8988T (cell line): ENCODE data around the gene ZSCAN9.

Experiments used
- DNase-seq: peaks from one replicate; pipeline ENCODE4 v3.0.0; 2011

The ZSCAN9 gene

DNA sequence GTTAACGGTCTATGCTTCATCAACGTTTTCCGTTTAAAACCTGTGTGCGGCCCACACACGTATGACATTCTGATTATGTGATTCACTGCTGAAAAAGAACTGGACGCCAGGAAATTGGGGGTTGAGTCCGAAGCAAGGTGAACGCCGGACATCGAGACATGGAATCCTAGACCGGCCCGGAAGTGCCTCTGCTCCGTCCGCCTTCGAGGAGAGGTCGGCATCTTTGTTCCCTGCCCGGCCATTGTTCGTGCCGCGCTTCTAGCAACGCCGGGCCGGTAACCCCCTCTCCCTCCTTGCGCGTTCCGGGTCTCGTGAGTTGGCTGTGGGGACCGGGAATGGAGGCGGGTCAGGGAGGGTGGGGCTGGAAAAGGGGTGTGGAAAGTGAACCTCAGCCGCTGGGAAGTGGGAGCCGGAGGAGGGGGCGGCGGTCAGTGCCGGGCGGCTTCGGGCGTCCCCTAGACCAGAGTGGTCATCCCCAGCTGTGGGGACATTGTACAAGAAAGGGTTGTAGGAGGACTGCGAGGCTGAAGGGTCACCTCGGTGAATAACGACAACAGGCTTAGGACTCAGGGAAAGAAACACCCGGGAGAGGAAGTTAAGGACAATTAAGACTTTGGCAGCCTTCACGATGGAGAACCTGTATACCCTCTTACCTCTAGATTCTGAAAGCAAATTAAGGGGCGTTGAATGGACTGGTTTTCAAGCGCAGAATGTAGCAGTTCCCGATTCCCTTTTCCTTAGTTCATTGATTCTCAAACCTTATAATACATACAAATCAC lies at the start of gene ZSCAN9:
Gene ZSCAN9 (plus strand): TSS at position 220 of the 779 bp plus-strand sequence. CDS start 1,810 bp downstream, outside the sequence.
- DNase-seq = peak; percentile 31

DNA sequence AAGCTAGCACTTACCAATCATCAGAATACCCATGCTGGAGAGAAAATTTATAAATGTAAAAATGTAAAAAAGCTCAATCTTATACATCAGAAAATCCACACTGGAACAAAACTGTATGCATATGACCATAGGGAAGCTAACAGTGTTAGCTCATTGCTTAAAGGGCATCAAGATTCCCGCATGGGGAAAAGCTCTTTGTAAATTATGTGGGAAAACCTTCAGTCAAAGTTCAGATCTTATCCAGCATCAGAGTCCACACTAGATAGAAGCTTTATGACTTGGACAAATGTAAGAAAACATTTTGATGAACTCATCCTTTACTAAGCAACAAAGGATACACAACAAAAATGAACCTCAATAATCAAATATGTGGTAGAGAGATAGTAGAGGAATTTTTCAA lies 48.7 kb upstream of the ZSCAN9 start:
- no peak for DNase-seq

DNA sequence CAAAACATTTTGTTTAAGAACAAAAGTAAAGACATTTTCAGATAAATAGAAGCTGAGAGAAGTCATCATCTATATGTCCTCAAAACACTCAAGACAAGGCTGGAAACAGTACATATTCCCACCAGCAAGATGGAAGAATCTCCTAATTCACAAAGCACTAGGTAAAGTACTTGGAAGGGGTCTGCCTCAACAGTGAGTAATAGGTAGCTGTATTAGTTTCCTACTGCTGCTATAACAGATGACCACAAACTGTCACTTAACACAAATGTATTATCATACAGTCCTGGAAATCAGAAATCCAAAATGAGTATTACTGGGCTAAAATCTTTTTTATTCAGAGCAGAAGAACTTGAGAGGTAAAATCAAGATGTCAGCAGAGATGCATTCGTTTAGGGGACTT lies 42.8 kb upstream of the ZSCAN9 start:
- DNase-seq = no peak

DNA sequence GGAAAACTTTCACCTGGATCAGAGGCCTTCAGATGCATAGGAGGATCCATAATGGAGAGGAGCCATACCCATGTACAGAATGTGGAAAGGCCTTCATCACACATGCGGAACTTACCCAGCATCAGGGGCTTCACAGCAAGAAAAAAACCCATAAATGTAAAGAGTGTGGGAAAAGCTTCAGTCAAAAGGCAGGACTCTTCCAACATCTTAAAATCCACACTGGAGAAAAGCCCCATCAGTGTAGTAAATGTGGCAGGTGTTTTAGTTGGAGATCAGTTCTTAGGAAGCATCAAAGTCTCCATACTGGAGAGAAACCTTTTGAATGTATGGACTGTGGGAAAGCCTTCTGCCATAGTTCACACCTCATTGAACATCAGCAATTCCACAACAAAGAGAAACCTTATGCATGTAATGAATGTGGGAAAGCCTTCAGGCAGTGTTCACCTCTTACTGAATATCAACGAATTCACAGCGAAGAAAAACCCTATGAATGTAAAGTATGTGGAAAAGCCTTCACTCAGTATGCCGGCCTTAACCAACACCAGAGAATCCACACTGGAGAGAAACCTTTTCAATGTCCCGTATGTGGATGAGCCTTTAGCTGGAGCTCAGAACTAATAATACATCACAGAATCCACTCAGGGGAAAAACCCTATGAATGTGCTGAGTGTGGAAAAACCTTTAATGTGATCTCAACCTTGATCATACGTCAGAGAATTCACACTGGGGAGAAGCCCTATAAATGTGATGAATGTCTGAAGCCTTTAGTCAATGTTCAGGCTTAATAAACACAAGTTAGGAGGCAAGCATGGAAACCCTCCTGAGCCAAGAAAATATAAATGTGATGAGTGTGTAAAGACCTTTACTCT lies 36.7 kb upstream of the ZSCAN9 start:
- no peak for DNase-seq

DNA sequence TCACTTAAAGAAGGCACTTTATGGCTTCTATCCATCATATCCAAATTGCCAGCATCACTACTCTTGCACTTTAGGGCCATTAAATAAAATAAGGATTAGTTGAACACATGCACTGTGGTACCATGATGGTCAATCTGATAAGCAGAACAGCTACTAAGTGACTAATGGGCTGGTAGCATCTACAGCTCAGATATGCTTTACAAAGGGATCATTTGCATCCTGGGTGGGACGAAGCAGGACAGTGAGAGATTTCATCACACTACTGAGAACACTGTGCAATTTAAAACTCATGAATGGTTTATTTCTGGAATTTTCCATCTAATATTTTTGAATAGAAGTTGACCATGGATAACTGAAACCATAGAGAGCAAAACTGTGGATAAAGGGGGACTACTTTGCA lies 25.1 kb upstream of the ZSCAN9 start:
- DNase-seq = no peak

DNA sequence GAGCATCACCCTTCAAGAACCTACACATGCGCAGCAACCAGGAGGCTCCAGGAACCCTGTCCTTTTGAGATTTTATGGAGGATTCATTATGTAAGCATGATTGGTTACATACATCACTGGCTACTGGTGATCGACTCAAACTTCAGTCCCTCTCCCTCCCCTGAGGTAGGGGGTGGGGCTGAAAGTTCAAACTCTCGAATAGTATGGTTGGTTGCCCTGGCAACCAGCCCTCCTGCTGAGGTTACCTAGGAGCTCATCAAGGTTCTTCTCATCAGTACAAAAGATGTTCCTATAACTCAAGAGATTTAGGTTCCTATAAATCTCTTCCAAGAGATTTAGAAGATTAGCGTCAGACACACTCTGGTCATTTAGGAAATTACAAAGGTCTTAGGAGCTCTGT lies 21.9 kb upstream of the ZSCAN9 start:
- DNase-seq = no peak

DNA sequence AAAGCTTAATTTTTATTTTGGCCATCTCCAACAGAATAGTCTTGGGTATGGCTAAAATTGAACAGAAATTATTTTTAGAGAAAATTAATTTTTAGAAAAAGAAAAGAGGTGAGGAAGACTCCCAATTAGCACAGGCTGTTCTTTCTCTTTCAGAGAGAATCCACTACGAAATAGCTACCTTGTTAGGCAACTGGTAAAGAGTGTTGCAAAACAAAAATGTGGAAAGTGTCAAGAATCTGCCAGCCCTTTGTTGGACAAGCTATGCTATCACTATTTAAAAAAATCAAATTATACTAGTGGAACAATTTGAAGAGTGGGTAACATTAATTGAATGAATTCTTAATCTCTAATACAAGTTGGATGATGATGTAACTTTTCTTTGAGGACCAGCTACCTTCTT lies 19.2 kb upstream of the ZSCAN9 start:
- no peak for DNase-seq

DNA sequence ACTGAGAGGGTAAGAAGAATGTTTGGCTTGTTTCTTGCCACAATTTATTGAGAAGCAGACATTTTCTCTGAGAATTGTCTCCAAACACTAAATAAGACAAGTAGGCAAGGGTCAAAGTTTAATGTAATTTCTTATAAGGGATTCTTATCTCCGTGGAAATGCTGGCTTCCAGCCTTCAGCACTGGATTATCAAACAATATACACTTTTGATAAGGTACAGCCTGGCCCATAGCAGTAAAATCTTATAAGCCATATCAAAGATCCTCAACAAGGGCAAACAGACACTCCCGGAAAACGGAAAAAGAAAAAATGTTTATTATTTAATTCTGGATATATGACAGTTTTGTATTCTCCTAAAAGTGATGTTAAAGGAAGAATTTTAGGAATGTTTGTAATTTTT lies 18.5 kb upstream of the ZSCAN9 start:
- DNase-seq = no peak

DNA sequence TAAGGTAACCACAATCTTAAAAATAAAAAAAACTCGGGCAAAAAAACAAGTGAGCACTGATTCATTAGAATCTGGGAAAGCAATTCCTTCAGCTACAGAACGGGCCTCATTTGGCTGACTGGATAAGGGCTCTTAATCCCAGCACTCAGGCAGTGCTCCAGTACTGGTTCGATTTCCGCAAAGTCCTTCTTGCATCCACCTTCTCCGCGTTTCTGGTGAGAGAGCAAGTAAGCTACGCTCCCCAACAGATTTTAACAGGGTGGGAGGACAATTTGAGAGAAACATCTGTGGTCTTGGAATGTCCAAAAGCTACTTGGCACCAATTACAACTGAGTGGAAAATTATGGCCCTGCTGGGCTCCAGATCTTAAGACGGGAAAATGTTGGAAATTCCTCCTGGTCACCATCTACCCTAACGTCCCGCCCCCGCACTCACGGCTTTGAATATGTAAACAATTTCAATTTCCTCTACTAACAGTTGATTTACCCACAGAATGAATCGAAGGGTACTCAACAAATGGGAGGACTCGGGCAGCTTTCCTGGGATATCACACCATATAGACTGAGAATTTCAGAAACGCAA lies 18.1 kb upstream of the ZSCAN9 start:
- no peak for DNase-seq

DNA sequence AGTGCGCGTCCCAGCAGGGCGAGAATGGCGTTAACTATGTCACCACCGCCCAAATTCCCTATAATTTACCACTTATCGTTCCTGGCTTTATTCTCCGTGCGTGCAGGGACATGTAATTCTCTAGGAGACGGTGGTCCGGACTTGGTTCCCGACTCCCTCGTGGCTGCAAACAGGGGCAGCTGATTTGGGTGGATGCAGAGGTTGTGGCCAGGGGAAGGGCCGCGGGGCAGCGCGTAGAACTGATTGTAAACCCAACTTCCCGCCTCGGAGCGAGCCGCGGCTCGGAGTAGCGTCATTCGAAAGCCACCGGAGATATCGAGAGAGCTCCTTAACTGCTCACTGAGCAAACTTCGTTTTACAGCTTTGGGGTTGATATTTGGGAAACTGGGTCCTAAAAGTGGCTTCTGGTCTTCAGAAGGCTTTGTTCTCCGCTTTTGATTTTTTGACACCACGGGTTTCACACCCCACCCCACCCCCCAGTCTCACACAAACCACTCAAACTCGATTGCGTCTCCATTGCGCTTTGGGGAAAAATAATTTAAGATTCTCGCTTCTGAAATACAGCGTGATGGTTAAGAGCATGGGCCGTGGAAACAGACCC lies 17.5 kb upstream of the ZSCAN9 start:
- no peak for DNase-seq

DNA sequence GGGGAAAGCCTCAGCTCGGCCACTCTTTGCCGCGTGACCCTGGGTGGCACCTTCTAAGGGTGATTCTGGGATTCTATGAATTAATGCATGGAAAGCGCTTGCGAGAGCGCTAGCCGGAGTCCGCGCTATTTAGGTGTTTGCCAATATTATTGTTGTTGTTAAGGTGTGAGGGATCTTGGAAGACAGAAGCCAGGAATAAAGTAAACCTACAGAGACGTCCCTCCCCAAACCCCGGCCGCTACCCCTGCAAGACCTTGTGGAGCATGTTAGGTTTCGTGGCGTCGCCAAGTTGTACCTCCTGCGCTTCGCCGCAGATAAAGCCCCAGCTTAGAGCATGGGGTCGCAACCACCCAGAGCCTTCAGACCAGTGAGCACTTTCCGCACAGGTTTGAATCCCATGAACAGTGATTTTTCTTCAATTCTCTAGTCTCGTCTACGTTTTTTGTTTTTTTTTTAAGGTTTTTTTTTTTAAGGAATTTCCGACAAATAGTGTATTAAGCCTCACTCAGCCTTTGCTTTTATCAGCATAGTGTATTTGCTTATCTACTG lies 16.9 kb upstream of the ZSCAN9 start:
- no peak for DNase-seq

DNA sequence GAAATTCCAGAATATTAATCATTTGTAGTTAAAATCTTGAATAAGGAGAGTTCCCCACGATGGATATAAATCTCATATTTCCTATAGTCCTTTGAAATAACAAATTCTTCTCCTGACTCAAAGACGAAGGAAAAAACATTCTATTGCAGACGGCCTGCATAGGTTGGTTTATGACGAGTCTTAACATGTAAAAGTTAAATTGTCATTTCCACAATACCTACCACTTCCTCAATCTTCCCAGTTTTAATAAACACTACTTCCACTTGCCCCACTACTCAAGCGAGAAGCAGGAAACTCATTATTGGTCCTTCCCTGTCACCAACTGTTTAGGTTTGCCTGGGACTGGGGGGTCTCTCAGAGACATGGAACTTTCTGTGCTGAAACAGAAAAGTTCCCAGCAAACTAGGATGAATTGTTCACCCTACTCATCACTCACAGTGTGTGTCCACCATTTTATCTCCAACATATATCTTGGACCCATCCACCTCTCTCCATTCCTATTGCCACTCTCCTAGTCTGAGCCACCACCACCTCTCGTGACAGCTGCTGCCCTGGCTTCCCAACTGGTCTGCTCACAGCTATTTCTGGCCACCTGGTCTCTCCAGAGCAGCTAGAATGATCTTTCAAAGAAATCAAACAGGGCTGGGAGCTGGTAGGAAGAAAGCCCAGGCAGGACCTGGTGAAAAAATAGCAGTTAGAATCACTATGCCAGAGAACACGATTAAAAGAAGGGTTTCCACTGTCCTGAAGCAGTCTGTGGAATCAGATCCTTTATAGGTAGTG lies 15.1 kb upstream of the ZSCAN9 start:
- no peak for DNase-seq

DNA sequence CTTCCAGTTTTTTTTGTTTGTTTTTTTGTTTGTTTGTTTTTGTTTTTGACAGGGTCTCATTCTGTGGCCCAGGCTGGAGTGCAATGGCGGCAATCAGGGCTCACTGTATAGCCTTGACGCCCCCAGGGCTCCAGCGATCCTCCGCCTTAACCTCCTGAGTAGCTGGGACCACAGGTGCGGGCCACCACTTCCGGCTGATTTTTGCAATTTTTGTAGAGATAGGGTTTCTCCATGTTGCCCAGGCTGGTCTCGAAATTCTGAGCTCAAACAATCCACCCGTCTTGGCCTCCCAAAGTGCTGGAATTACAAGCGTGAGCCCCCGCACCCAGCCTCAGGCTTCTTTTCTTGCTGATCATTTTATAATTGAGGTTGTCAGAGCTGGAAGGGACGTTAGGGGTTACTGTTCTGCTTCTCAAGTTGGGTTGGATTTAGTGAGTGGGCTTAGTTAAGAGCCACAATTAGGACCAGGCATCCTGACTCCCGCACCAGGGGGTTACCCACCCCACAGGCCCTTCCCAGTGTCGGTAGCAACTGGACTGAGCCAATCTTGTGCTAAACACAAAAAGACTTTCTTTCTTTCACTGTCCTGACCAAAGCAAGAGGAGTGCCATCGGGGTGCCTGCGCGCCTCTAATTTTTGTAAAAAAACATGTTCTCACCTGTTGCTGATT lies 13.1 kb upstream of the ZSCAN9 start:
- DNase-seq = no peak

DNA sequence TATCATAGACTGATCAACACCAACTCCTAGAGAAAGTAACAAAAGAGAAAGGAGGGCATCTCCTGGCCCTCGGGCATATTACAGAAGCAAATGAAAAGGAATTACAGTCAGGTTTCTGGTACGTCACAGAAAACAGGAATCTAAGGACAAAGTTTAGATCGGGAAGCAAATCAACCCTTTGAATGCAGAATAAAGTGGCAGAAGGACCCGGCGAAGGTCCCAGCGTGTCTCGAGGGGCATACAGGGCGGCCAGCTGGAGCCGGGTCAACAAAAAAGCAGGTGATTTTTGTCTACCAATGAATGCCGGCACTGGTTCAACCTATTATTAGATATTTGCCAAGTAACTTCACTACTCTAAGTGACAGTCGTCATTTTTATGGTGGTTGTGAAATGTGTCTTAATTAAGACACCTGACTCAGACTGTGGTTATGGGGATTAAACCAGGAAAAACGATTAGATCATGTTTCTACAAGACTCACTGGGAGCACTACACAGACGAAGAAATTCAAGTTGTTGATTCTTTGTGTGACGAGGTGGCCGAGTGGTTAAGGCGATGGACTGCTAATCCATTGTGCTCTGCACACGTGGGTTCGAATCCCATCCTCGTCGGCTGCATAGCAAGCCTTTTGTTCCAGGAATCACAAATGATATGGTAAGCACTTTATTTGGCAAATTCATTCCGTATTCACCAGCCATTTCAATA lies 12.4 kb upstream of the ZSCAN9 start:
- DNase-seq = peak; percentile 41

DNA sequence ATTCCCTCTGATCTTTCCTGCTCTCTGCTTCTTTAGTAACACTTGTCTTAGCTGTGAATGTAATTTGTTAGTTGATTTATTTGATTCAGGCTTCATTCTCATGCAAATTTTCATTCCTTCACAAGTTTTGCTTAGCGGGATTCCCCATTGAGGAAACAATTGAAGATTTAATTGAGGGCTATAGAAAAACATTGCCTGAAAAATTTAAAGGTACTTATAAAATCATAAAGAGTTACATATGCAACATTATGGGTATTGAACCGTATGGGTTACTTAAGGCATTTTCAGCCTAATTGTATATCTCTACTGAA lies 11.9 kb upstream of the ZSCAN9 start:
- no peak for DNase-seq

DNA sequence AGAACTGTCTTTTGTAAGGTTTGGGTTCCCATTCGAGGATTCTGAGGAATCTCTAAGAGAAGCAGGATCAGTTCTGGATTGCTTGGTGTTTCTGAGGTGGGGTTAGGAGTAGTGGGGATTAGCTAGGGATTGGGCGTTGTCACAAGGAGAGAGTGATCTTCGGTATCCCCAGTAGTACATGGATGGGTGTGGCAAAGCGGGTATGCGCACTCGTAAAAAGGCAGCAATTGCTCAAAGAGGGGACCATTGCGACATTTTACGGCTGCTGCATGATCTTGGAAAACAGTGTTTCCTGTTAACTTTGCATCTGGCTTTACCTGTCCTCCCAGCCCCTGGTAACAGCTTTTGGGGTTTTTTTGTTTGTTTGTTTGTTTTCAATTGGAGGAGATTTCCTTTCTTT lies 9.7 kb upstream of the ZSCAN9 start:
- no peak for DNase-seq

DNA sequence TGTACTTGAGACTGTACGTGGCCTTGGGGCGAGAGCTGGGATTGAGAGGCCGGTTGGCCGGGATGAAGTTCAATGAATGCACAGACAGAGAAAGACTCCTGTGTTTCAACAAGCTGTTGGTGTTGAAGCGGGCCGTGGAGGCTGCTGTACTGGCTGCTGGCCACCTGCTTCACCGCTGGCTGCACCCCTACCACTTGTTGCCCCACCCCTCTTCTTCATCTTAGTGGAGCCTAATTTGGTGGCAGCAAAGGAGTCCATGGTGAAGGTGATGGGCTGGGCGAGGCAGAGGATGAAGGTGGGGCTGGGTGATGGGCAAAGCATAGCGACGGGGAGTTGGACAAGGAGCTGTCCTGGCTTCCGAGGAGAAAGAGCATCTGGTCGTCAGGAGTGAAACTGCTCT lies 7.2 kb upstream of the ZSCAN9 start:
- no peak for DNase-seq

DNA sequence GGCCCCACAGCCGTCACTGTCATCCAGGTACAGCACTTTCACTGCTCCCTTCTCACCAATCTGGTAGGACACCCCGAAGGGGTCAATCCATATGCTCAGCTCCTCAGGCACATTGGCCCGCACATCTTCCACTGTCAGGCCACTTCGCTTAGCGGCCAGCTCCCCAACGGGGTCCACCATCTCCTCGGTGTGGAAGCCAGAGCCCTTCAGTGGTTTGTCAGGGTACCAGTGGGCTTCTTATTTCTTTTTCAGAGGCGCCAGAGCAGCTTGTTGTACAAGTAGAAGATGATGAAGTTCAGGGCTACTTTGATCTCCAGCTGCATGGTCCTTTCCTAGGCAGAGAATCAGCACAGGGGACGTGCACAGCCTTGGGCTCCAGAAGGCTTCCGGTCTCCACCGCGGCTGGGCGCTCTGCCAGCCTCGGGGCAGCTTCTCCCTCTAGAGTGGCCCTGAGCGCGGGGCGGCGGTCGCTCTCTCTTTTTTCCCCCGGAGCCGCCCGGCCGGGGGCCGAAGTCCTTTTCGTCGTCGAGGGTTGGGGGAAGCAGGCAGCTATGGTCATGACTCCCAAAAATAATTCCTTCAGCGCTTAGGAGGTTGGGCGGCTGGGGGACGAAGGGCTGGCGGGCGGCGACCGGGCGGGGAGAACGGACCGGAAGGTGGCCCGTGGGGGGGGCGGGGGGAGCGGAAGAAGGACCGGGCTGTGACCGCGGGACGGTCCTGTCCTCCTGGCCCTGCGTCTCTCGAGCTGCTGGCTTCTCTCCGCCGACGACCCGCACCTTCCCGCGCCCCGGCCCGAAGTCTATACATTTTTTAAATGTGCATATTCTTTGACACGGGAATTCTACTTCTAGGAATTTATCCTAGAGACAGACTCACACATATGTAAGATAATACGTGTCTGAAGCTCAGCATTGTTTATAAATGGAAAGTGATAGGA lies 6.5 kb upstream of the ZSCAN9 start:
- DNase-seq = peak; percentile 78

DNA sequence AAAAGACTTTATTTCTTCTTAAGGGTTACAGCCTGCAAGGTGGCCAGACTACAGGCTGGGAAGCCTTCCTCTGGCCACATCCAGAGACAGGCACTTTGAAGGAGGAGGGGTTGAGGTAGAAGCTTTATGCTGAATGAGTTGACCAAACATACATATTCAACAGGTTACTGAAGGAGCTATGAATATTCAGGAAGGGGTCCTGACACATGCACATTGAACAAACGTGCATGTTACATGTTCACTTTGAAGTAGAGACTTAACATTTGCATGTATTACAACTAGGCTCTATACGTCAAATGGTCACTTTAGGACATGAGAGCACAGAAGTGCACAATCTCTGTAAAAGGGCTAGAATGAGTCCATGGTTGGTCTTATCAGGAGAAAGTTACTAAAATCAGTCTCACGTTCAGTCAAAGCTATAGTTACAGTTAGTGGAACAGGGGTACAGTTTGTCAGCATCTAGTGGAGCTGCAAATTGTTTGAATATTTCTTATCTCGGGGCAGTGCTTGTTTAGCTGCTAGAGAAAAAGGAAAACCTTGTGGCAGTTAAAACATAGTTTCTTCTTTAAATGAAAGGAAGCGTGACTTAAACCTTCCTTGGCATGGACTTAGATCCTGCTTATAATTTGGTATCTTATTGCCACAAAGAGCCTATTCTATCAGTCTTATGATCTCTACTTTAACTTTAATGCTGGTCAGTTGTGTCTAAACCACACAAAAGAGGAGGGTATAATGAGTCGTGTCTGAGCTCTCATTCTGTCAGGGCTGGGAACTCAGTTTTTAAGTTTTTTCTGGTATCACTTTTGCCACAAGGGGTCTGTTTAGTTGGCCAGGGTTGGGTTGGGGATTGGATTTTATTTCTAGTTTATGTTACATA lies 4.6 kb upstream of the ZSCAN9 start:
- no peak for DNase-seq
